RWPE2 (cell line): ENCODE data around the gene SLC44A2.

Experiments used
- ATAC-seq: fragments of 200-7000 bp; cut with Tn5 transposase; 3 replicates; pipeline ENCODE4 v1.9.1; 2021; ENCODE audit warnings: low read depth
- DNase-seq: peaks from one replicate; pipeline ENCODE4 v3.0.0-alpha.2; 2020; ENCODE audit warnings: low spot score
- H3K27ac ChIP-seq: fragments of 450-650 bp; 2 replicates; pipeline ENCODE4 v1.5.1; 2017; ENCODE audit warnings: mild to moderate bottlenecking; ENCODE audit not compliant: poor library complexity, severe bottlenecking
- H3K27me3 ChIP-seq: fragments of 250-450 bp; sonication (Bioruptor Pico); 2 replicates; pipeline ENCODE4 v1.5.1; 2021; ENCODE audit warnings: mild to moderate bottlenecking, moderate library complexity; ENCODE audit not compliant: insufficient read depth, poor library complexity, severe bottlenecking
- H3K36me3 ChIP-seq: fragments of 250-450 bp; sonication (Bioruptor Pico); 2 replicates; pipeline ENCODE4 v1.5.1; 2020; ENCODE audit warnings: low read depth, mild to moderate bottlenecking, moderate library complexity
- H3K4me1 ChIP-seq: fragments of 250-450 bp; sonication (Bioruptor Pico); 2 replicates; pipeline ENCODE4 v1.5.1; 2021; ENCODE audit warnings: mild to moderate bottlenecking, moderate library complexity; ENCODE audit not compliant: insufficient read depth, poor library complexity, severe bottlenecking
- H3K4me3 ChIP-seq: fragments of 250-450 bp; sonication (Bioruptor Pico); 2 replicates; pipeline ENCODE4 v1.5.1; 2021; ENCODE audit warnings: mild to moderate bottlenecking, moderate library complexity; ENCODE audit not compliant: severe bottlenecking
- H3K9me3 ChIP-seq: fragments of 250-450 bp; sonication (Bioruptor Pico); 2 replicates; pipeline ENCODE4 v1.5.1; 2021; ENCODE audit warnings: mild to moderate bottlenecking, moderate library complexity; ENCODE audit not compliant: severe bottlenecking
- TF ChIP-seq, protein P1 (sequence below): fragments of 450-650 bp; IDR thresholded peaks from one replicate; pipeline ENCODE4 v1.5.1; 2017; ENCODE audit warnings: mild to moderate bottlenecking, moderate library complexity; ENCODE audit not compliant: poor library complexity, severe bottlenecking

Gene SLC44A2

DNA sequence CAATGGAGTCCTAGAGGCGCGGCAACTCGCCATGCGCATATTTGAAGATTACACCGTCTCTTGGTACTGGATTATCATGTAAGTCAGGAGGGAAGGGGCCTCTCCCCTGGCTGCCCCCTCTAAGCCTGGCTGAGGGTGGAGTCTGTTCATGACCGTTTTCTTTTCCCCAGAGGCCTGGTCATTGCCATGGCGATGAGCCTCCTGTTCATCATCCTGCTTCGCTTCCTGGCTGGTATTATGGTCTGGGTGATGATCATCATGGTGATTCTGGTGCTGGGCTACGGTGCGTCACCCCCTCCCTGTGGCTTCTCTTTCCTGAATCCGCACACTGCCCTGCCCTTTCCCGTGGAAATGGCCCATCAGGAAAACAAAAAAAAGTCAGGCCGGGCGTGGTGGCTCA is 6.5 kb downstream of the SLC44A2 start:
- Histone ChIP-seq H3K27me3 (no peaks in the 10 kb centered on the region), H3K36me3 (peaks cover 94% of the 10 kb centered on the region), H3K4me1 (no peaks in the 10 kb centered on the region), H3K4me3 (no peak overlapping the region), H3K27ac (no peak overlapping the region), H3K9me3 (no peaks in the 10 kb centered on the region)
- no peak for ATAC-seq
- DNase-seq: no peak
- TF ChIP-seq, protein P1, sequence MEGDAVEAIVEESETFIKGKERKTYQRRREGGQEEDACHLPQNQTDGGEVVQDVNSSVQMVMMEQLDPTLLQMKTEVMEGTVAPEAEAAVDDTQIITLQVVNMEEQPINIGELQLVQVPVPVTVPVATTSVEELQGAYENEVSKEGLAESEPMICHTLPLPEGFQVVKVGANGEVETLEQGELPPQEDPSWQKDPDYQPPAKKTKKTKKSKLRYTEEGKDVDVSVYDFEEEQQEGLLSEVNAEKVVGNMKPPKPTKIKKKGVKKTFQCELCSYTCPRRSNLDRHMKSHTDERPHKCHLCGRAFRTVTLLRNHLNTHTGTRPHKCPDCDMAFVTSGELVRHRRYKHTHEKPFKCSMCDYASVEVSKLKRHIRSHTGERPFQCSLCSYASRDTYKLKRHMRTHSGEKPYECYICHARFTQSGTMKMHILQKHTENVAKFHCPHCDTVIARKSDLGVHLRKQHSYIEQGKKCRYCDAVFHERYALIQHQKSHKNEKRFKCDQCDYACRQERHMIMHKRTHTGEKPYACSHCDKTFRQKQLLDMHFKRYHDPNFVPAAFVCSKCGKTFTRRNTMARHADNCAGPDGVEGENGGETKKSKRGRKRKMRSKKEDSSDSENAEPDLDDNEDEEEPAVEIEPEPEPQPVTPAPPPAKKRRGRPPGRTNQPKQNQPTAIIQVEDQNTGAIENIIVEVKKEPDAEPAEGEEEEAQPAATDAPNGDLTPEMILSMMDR: no peak

DNA sequence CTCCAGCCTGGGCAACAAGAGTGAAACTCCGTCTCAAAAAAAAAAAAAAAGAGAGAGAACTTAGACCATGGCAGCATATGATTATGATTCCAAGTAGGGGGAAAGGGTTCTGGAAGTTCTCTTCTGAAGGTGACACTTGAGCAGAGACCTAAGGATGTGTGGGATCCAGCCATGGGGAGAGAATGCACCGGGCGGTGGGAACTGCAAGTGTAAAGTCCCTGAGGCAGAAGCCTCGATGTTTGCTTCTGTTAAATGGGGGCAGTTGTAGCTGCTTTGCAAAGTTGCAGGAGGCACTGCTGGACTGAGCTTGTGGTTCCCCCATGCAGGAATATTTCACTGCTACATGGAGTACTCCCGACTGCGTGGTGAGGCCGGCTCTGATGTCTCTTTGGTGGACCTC is 9.1 kb downstream of the SLC44A2 start:
- H3K27me3 ChIP-seq: no peaks in the 10 kb centered on the region
- no peaks in the 10 kb centered on the region for H3K9me3 ChIP-seq
- ATAC-seq (no peak), DNase-seq (no peak)
- no peak overlapping the region for H3K4me3 ChIP-seq
- no peaks in the 10 kb centered on the region for H3K4me1 ChIP-seq
- TF ChIP-seq, protein P1: no peak
- H3K36me3 ChIP-seq: peaks cover 94% of the 10 kb centered on the region
- no peak overlapping the region for H3K27ac ChIP-seq

DNA sequence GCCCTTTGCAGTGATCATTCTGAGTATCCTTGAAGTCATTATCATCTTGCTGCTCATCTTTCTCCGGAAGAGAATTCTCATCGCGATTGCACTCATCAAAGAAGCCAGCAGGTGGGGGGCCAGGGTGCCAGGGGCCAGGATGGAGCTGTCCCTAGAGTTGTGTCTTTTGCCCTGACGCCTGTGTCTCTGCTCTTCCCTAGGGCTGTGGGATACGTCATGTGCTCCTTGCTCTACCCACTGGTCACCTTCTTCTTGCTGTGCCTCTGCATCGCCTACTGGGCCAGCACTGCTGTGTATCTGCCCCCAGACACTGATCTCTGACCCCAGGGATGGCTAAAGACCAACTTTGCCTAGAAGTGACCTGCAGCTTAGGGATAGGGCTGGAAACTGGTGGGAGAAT is 9.6 kb downstream of the SLC44A2 start:
- peaks cover 93% of the 10 kb centered on the region for H3K36me3 ChIP-seq
- no peaks in the 10 kb centered on the region for H3K9me3 ChIP-seq
- TF ChIP-seq, protein P1: no peak
- H3K27me3 ChIP-seq: no peaks in the 10 kb centered on the region
- no peaks in the 10 kb centered on the region for H3K4me1 ChIP-seq
- no peak for ATAC-seq
- DNase-seq: no peak
- no peak overlapping the region for H3K27ac ChIP-seq
- H3K4me3 ChIP-seq: no peak overlapping the region

DNA sequence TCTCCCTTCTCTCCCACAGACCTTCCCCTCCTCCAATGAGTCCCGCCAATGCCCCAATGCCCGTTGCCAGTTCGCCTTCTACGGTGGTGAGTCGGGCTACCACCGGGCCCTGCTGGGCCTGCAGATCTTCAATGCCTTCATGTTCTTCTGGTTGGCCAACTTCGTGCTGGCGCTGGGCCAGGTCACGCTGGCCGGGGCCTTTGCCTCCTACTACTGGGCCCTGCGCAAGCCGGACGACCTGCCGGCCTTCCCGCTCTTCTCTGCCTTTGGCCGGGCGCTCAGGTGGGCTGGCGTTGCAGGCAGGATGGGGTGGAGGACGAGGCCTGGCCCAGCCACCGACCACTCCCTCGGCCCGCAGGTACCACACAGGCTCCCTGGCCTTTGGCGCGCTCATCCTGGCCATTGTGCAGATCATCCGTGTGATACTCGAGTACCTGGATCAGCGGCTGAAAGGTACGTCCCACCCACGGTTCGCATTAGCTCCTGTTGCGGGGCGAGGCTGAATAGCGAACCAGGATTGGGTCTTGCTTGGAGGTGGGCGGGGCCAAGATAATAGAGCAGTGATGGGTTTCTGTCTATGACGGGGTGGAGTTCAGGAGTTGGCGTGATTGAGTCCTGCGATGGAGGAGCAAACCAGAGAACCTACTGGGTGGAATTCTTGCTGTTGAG is 11.1 kb downstream of the SLC44A2 start:
- Histone ChIP-seq H3K27me3 (no peaks in the 10 kb centered on the region), H3K4me1 (no peaks in the 10 kb centered on the region), H3K4me3 (no peak overlapping the region), H3K36me3 (peaks cover 95% of the 10 kb centered on the region), H3K9me3 (no peaks in the 10 kb centered on the region), H3K27ac (no peak overlapping the region)
- TF ChIP-seq, protein P1: no peak
- DNase-seq (no peak), ATAC-seq (no peak)

DNA sequence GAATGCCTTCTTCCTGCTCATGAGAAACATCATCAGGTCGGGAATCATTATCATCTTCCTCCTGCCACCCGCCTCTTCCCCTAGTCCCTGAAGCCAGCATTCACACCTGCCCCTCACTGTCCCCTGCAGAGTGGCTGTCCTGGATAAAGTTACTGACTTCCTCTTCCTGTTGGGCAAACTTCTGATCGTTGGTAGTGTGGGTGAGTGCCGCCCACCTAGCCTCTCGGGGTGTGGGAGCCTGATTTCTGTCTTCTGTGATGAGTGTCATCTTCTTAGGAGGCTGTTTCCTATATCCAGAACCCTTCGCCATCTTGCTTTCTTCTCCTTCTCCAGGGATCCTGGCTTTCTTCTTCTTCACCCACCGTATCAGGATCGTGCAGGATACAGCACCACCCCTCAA is 12.5 kb downstream of the SLC44A2 start:
- Histone ChIP-seq H3K9me3 (no peaks in the 10 kb centered on the region), H3K36me3 (peaks cover 85% of the 10 kb centered on the region), H3K27me3 (no peaks in the 10 kb centered on the region), H3K4me1 (no peaks in the 10 kb centered on the region), H3K4me3 (no peak overlapping the region), H3K27ac (no peak overlapping the region)
- ATAC-seq: no peak
- TF ChIP-seq, protein P1: no peak
- DNase-seq: no peak
